Stimulated activated CD8-positive, alpha-beta memory T cell treated with anti-CD3 and anti-CD28 coated beads, Interleukin-12 subunit alpha, Interleukin-12 subunit beta, amount 100 ng/mL, for 24 hours (primary cell): Measurements from ENCODE around the gene MMS19.
"Not testable (repeated sequence)": the region's sequence is repeated elsewhere in the genome, so short reads cannot be mapped to it uniquely, and the experiment has no call there.

Experiments
- DNase-seq: peaks from one replicate; pipeline ENCODE4 v3.0.0-alpha.2; 2020; ENCODE audit errors: extremely low read depth

Gene MMS19

GRCh38 chr10:97427571-97428179, 70.5 kb downstream of the MMS19 start:
- no peak for DNase-seq

GRCh38 chr10:97426776-97427570, 71.2 kb downstream of the MMS19 start:
- no peak for DNase-seq

GRCh38 chr10:97425964-97426775, 72.1 kb downstream of the MMS19 start, which contains the start of gene PGAM1:
TSS of gene PGAM1 (plus strand) at chr10:97426191. CDS start at chr10:97426308, 117 bp downstream.
- peak; percentile 83 for DNase-seq

- not testable (repeated sequence) for DNase-seq
Observed at GRCh38 chr10:97423757-97424098, 74.5 kb downstream of the MMS19 start.

GRCh38 chr10:97416565-97416964, 81.7 kb downstream of the MMS19 start:
- no peak for DNase-seq

GRCh38 chr10:97412891-97413304, 85.3 kb downstream of the MMS19 start:
- DNase-seq: no peak

- no peak for DNase-seq
Observed at GRCh38 chr10:97411406-97411805, 86.8 kb downstream of the MMS19 start.

- no peak for DNase-seq
Observed at GRCh38 chr10:97408496-97408992, 89.7 kb downstream of the MMS19 start.
